GM12878 (cell line): Measurements from ENCODE around the gene SRSF7.
A peak's percentile ranks its signal among the peaks of the same experiment; 100 is the strongest.

Source experiments
- ATF2 ChIP-seq: IDR thresholded peaks from 2 replicates; pipeline ENCODE4 v1.6.1; 2012; ENCODE audit warnings: low read length, inconsistent platforms
- BHLHE40 ChIP-seq, 2 experiments: fragments of 450-650 bp in 1 of 2; IDR thresholded peaks; 2 replicates each; pipeline ENCODE4 v1.6.1; 2011 to 2017; ENCODE audit warnings: low read depth in 2 of 2, borderline replicate concordance in 1 of 2, improper control_type of control experiment in 1 of 2, low read length in 1 of 2, mild to moderate bottlenecking in 1 of 2
- CREB1 ChIP-seq: IDR thresholded peaks from 2 replicates; pipeline ENCODE4 v1.6.1; 2012; ENCODE audit warnings: low read depth, mild to moderate bottlenecking, inconsistent platforms
- CTCF ChIP-seq, 3 experiments: IDR thresholded peaks in 2 of 3; conservative IDR thresholded peaks in 1 of 3; 2 replicates each; pipeline ENCODE4 v1.5.1; 2011; ENCODE audit warnings: low read depth in 3 of 3, low read length in 3 of 3, mild to moderate bottlenecking in 3 of 3, control low read depth in 2 of 3, moderate library complexity in 2 of 3, inconsistent platforms in 1 of 3, mixed read lengths in 1 of 3; ENCODE audit not compliant: control insufficient read depth in 2 of 3, insufficient read depth in 1 of 3; ENCODE audit errors: extremely low read depth in 1 of 3
- E2F8 ChIP-seq: fragments of 450-650 bp; IDR thresholded peaks from 2 replicates; pipeline ENCODE4 v1.6.1; 2018; ENCODE audit warnings: mild to moderate bottlenecking, low read depth, moderate library complexity; ENCODE audit not compliant: partially characterized antibody
- GABPA ChIP-seq: IDR thresholded peaks from 2 replicates; pipeline ENCODE4 v1.6.1; 2014; ENCODE audit warnings: antibody characterized with exemption, low read depth, mild to moderate bottlenecking, inconsistent platforms
- TAF1 ChIP-seq: IDR thresholded peaks from 2 replicates; pipeline ENCODE4 v1.6.1; 2011; ENCODE audit warnings: mild to moderate bottlenecking, low read depth, low read length, borderline replicate concordance
- TBL1XR1 ChIP-seq: IDR thresholded peaks from 2 replicates; pipeline ENCODE4 v1.6.1; 2012; ENCODE audit warnings: low read depth, low read length, improper control_type of control experiment
- USF2 ChIP-seq: IDR thresholded peaks from 2 replicates; pipeline ENCODE4 v1.6.1; 2011; ENCODE audit warnings: low read depth, low read length, improper control_type of control experiment, borderline replicate concordance

DNA sequence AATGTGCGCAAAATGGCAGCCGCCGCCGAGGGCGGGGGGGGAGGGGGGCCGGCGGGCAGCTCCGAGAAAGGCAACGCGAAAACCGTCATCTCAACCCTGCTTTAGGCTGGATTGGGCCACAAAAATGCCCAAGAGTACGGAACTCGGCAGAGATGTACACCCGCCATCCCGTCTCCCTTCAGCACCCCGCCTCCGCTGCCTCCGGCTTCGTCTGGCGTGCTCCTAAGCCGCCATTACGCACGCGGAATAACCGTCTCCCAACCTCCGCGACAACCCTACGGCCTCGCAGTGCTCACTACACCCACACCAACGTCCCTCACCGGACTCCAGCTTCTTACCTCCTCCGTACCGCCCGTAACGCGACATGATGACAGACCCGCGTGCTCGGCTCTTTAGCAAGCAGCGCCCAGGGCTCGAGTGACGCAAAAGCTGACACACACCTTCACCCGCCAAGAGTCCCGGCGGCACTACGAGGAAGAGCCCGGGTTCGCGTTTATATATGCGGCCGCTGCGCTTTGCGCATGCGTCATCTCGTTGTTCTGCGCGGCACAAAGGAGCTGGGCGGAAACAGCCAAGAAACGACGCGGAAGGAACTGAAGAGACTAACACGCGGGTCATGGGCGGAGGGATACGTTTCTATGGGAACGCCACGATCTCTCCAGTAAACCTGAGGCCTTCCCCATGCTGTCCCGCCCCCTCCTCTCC lies at the start of gene SRSF7:
- TF ChIP-seq CREB1 (peak; percentile 83), TBL1XR1 (peak; percentile 84; the same call in 1 of the 2 replicates), CTCF (IDR thresholded peaks at IDR 0.05 in 2 of 3, conservative IDR thresholded peaks at IDR 0.05 in 1 of 3; ENCODE audit: control insufficient read depth in 2 of 3, extremely low read depth in 1 of 3, insufficient read depth in 1 of 3, low read depth in 3 of 3, low read length in 3 of 3) (no peak), ATF2 (peak; percentile 42; the same call in 1 of the 2 replicates), USF2 (no peak), BHLHE40 (IDR thresholded peaks at IDR 0.05; ENCODE audit: borderline replicate concordance in 1 of 2, low read depth in 2 of 2, low read length in 1 of 2) (peak; percentile 49 to 63; a peak in 3 of 4 replicates), TAF1 (peak; percentile 99), E2F8 (peak; percentile 20), GABPA (peak; percentile 44; the same call in 1 of the 2 replicates)
